NCI-H1694 treated with DMSO at 0.1 percent for 48 hours (cell line): ENCODE data around the gene NOD2.

Experiments
- DNase-seq: peaks from one replicate; lab custom pipeline; 2025; lab: John Stamatoyannopoulos, UW

The NOD2 gene

DNA sequence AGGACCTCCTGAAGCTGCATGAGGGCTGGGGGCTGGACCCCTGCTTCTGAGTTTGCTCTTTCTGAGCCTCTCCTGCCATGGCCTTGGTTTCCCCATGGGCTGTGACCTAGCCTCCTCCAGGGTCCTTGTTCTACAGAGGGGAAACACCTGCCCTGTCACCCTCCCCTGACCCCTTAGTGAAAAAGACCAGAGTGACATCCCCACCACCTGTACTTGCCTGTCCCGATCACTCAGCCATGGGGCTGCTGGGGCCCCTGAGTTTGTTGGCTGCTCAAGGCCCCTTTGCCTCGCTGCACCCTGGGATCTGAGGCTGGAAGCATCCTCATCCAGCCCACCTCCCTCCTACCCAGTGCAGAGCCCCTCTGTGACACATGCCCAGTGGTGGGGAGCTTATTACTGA, 800 bp downstream of the NOD2 start:
- no peak for DNase-seq

DNA sequence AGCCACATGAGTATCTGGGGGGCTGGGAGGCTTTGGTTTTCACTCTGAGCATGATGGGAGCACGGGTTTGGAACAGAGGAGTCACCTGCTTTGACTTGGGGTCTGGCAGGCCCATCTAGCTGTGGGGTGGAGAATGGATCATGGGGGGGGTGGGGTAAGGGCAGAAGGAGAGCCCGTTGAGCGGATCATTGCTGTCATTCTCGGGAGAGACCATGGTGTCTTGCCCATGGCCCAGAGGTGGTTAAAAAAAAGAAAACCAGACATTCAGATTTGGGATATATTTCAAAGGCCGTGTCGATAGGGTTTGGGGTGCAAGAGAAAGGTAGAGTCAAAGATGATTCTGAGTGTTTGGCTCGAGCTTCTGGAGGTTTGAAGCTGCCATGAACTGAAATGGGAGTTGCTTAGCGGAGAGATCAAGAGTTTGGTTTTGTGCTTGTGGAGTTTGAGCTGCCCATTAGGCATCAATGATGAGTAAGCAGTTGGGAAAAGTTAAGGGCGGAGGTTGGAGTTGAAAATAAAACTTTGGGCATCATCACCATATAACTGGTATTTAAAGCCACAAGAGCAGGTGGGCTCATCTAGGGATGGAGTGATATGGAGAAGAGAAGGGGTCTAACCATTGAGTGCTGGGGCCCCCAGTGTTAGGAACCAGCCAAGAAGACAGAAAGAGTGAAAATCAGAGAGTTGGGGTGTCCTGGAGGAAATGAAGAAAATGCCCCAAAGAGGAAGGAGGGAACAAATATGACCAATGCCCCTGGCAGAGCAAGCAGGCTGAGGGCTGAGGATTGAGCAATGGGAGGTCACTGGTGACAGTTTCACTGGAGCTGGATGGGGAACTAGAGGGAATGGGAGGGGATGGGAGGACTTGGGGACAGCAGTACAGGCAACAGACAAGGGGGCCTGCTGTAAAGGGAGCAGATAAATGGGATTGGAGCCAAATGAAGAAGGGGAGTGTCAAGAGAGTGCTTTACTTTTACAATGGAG, 1.9 kb downstream of the NOD2 start:
- no peak for DNase-seq

DNA sequence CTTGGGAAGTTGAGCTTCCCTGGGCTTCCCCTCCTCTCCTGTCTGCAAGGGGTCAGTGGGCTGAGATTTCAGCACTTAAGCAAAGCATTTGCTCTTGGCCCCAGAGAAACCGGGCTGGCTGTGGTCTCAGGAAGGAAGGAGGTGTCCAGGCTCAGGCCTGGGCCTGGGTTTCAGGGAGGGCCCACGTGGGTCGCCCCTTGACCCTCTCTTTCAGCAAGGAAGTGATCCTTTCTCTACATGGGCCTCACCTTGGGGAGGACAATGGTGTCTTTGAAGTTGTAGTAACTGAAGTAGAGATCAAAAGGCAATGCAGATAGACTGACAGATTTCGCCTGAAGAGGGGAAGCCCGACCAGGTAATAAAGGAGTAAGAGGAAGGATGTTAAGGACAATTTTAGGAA, 2.7 kb downstream of the NOD2 start:
- no peak for DNase-seq

DNA sequence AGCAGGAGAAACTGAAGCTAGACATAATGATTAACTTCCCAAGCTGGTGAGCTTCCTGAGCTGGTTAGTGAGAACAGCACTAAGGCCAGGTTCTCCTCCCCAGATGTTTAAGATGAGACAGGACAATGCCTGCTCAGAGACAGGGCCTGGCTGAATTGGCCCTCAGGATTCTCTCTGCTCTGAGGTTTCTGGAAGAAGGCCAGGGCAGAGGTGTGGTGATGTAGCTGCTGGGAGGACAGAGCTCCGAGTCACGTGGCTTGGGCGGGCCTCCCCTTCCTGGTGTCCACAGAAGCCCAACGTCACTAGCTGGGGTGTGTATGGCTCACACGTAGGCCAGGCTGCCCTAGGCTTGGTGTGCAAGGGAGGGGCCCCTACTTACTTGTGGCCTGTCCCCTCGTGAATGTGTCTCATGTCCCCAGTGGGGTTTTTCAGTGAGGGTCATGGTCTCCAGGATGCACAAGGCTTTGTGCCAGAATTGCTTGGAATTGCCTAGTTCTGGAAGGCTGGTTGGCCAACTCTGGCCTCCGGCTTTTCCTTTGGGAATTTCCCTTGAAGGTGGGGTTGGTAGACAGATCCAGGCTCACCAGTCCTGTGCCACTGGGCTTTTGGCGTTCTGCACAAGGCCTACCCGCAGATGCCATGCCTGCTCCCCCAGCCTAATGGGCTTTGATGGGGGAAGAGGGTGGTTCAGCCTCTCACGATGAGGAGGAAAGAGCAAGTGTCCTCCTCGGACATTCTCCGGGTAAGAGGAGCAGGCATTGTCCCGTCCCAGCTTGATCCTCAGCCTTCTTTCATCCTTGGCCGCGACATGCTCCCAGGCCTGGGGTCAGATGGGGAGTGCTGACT, 3.4 kb downstream of the NOD2 start:
- DNase-seq: no peak

DNA sequence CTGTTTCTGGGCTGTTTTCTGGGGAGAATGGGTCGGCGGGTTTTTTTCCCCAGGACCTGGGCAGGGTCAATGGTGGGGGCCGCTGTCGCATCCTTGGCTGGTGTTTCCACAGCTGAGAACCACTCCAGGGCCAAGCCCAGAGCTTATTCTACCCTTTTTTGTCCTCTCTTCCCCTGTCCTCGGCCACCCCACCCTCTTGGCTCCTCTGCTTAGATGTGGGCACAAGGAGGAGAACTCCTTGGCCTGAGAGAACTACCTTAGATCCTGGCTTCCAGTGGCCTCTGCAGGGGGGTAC, 4.0 kb downstream of the NOD2 start:
- DNase-seq: no peak

DNA sequence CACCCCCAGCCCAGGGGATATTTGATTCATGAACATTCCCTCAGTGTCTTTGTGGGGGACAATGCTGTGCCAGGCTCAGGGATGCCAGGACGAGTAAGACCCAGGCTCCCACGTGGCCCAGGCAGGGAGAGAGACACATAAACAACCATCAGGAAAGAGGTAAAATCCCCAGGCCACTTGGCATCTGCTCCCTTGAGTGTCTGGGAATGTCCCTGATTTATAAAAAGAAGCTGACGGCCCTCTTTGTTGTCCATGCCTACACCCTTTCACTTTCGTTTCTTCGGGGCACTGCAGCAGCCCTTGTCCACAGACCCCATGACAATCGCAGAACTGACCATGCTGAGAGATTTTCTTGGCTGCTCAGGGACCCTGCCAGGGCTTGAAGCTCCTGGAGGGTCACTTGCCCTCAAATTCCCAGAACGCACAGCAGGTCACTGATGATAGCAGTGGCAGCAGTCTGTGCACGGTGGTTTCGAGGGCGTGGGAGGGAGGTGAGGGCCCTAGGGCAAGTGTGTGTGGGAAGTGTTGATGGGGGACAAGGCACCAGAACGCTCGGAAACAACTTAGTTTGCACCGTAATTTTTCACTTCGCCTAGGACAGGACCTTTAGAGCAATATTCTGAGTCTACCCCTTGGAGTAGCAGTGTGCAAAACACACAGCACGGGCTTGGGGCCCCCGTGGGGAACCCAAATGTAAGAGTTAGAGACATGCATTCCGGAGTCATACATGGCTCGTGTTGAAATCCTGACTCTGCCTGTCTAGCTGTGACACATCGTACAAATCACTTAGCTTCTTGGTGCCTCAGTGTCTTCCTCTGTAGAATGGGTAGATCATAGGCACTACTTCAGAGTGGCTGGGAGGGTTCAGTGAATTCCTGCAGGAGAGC, 4.7 kb downstream of the NOD2 start:
- DNase-seq: no peak

DNA sequence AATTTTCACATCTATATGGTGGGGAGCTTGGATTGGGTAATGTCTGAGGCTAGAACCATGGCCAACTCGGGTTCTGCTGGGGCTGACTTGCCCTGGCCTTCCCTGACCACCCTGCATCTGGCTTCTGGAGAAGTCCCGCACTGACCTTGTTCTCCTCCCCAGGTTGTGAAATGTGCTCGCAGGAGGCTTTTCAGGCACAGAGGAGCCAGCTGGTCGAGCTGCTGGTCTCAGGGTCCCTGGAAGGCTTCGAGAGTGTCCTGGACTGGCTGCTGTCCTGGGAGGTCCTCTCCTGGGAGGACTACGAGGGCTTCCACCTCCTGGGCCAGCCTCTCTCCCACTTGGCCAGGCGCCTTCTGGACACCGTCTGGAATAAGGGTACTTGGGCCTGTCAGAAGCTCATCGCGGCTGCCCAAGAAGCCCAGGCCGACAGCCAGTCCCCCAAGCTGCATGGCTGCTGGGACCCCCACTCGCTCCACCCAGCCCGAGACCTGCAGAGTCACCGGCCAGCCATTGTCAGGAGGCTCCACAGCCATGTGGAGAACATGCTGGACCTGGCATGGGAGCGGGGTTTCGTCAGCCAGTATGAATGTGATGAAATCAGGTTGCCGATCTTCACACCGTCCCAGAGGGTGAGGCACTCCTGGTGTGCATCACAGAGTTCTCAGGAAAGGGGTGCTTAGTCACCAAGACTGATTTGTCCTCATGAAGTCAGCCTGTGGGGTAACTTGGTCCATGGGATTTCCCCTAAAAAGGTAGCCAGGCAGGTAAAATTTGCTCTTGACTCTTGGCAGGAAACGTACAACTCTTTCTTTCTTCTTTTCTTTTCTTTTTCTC, 6.1 kb downstream of the NOD2 start:
- DNase-seq: no peak

DNA sequence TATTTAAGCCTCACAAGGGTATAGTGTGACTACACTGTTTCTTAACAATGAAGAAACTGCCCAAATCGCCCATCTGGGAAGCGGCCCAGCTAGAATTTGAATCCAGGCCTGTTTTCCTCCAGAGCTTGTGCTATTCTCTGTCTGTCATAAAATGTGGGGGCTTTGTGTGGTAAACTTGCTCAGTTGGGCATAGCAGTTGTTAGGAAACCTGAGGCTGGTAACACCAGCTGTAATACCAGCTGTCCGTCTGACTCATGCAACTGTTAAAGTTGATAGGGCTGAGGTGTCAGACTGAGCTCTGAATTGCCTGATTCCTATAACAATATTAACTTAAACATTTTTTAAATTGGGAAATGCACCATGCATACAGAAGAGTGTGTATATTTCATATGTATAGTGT, 9.3 kb downstream of the NOD2 start:
- DNase-seq: peak; percentile 86

DNA sequence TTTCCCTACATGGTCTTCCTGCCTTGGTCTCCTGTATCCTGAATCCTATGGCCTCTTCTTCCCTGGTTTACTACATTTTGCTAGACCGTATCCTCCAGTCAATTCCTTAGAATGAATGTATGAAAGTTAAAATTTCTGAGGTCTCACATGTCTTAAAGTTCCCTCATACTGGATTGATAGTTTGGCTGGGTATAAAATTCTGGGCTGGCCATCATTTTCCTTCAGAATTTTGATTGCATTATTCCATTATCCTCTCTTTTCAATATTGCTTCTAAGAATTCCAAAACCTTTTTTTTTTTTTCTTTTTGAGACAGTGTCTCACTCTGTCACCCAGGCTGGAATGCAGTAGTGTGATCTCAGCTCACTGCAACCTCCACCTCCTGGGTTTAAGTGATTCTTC, 10.8 kb downstream of the NOD2 start:
- DNase-seq: no peak

DNA sequence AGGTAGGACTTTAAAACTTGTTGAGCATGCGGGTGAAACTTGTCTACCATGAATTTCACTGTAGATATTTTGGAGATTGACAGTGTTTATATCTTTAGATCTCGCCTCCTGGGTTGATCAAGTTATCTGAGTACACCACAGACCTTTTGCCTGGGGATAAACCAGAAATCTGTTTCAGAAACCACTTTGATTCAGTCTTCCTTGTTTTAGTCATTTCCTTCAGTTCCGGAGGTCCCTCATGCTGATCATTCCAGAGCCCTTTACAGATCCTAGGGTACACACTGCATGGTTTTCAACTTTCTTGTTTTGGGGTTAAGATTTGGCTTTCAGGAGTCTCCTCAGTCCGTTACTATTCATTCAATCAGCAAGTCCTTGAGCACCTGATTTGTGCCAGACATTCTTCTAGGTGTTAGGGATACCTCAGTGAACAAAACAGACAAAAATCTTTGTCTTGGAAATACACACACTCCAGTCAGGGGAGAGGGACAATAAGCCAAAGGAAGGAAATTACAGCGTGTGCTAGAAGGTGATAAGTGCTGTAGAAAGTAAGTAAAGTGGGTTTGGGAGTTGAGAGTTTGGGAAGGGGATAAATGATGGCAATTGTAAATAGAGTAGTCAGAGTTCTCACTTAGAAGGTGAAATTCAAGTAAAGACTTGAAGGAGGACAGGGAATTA, 12.2 kb downstream of the NOD2 start:
- no peak for DNase-seq

DNA sequence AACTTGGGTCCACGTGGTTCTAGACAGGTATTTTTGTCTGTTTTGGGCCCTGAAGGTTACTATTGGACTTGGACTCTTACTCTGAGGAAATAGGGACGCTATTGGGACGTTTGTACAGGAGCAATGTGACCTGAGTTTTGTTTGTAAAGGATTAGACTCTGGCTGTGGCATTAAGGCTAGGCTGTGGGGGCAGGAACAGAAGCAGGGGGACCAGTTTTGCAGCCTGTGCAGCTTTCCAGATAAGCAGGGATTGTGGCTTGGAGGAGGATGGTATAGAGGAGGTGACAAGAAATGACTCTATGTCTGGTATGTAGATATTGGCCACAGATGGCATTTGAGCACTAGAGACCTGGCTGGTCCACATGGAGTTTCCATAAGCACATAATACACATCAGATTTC, 12.8 kb downstream of the NOD2 start:
- DNase-seq: no peak

DNA sequence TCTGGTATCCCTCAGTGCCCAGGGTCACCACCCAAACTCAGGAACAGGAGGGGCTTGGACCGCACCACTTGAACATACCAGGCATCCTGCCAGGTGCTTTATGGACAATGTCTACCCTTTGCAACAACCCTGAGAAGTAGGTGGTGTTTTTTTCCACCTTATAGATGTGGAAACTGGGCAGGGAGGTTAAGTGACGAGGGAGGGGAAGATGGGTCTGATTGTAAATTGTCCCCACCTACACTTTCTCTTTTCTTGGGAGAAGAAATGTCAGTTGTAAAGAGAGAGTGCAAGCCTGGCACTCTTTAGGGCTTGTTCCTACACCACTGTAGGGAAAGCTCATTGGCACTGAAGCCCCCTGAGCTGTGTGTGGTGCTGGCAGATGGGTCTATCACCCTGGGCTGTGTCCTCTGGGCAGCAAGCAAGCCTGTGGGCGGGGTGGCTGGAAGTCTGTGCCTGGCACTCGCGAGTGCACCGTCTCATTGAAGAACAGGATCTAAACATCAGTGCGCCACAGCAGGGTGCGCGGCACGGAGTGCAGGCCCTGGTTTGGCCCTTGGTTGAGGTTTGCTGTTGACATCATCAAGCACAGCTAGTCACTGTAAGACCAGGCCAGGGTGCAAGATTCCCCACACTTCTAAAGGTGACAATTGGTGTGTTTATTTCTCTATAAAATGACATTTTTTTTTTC, 15.1 kb downstream of the NOD2 start:
- no peak for DNase-seq

DNA sequence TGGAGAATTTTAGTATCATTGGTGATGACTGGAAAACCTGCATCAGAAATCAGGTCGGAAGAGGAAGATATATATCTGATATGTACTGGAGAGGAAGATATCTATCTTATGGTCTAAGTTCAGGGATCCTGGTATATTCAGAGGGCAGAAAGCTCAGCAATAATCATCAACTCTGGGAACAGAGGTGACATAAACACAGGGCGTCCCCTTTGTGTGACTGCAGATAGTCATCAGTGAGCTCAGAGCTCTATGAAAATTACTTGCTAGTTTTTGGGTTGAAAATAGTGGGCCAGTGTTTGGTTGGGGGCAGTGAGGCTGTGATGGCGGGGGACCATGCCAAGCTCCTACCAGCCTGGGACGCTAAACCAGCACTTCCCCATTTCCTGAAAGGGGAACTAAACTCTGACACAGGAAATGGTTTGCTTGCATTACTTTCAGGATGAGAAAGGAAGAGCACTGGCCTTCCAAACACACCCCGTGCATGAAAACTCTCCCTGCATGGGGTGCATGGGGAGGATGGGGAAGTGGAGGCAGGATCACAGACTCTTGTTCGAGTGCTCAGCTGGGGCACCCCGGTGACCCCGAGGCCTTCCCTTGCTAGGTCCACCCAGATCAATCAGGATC, 15.8 kb downstream of the NOD2 start:
- no peak for DNase-seq

DNA sequence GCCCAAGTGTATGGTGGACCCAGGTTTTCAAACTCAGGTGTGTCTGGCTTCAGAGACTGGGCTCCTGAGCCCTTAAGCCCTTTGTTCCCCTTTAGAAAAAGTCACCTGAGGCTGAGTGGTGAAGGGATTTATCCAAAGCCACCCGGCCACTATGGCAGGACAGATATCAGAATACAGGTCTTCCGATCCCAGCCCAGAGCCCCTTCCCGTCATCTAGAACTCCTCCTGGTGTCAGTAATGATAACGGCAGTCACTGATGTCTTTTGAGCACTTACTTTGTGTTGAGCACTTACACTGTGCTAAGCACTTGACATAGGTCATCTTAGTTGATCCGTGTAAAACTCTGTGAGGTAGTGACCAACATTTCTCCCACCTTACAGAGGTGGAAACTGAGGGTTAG, 16.6 kb downstream of the NOD2 start:
- no peak for DNase-seq

DNA sequence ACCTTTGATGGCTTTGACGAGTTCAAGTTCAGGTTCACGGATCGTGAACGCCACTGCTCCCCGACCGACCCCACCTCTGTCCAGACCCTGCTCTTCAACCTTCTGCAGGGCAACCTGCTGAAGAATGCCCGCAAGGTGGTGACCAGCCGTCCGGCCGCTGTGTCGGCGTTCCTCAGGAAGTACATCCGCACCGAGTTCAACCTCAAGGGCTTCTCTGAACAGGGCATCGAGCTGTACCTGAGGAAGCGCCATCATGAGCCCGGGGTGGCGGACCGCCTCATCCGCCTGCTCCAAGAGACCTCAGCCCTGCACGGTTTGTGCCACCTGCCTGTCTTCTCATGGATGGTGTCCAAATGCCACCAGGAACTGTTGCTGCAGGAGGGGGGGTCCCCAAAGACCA, 17.6 kb downstream of the NOD2 start:
- no peak for DNase-seq

DNA sequence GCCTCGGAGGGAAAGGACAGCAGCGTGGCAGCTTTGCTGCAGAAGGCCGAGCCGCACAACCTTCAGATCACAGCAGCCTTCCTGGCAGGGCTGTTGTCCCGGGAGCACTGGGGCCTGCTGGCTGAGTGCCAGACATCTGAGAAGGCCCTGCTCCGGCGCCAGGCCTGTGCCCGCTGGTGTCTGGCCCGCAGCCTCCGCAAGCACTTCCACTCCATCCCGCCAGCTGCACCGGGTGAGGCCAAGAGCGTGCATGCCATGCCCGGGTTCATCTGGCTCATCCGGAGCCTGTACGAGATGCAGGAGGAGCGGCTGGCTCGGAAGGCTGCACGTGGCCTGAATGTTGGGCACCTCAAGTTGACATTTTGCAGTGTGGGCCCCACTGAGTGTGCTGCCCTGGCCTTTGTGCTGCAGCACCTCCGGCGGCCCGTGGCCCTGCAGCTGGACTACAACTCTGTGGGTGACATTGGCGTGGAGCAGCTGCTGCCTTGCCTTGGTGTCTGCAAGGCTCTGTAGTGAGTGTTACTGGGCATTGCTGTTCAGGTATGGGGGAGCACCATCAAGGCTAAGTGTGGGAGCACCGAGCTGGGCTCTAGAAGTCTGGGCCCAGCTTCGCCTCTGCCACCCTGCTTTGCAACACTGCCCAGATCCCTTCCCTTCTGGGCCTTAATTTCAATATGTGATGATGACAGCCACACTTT, 18.6 kb downstream of the NOD2 start:
- DNase-seq: peak; percentile 55

DNA sequence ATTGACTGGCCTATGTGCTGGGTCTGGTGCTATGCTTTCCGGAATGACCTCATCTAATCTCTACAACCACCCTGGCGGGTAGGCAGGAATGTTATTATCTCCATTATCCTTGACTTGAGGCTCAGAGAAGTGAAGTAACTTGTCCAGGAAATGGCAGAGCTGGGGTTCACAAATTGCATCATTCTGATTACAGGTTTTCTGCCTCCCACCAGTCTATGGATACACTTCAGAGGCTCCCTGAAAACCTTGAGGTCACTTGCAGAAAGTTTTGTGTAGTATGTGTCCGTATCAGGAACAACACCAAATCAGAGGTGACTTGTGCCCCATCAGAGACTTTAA, 19.1 kb downstream of the NOD2 start:
- no peak for DNase-seq

DNA sequence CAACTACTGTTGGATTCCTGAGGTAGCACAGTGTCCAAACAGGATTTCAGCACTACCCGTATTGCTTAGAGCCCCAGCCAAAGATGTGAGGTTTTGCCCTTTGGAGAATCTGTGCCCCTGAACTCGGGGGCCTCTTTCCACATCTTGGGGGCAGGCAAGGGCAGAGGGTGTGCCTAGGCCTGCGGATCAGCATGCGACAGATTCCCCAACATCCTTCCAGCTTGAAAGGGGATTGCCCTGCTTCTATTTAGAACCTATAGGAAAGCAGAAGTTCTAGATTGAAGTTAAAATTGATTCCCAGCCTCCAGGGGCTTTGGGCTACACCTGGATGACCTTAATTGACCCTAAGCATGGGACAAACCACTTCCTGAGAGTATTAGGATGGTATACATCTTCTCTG, 19.6 kb downstream of the NOD2 start:
- DNase-seq: no peak

DNA sequence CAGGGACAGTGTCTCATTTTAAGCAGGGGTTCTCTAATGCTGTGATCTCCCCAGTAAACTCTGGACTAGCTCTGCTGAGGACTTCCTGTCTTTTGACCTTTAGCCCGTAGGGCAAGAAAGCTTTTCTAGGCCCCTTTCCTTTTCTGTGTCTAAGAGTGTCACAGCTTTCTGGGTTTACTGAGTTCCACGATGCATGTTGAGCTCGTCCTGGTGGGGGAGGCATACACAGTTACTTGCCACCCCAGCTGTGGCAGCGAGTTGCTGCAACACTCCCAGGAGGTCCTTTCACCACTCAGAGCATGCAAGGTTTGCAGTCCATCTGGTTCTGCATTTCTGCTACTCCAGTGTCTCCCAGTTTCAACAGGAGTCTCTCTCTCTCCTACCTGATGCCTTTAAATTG, 23.7 kb downstream of the NOD2 start:
- no peak for DNase-seq
